B cell (primary cell): ENCODE measurements around the gene GNS. TPM values are rescaled to one million over a fixed set of nuclear protein-coding genes. Genes with fewer than 3 reads are reported as not detected.

Experiments used
- ATAC-seq: fragments of 200-7000 bp; cut with Tn5 transposase; one replicate; pipeline ENCODE4 v1.10.0; 2021; ENCODE audit warnings: low read depth, mild to moderate bottlenecking, moderate number of reproducible peaks, moderate library complexity
- CTCF ChIA-PET: fragments of 350-600 bp; sonication (Branson Sonifier 250); formaldehyde crosslinking; loops from one replicate; lab custom pipeline; 2021; ENCODE audit warnings: antibody characterized with exemption, inconsistent platforms; lab: Charles Lee
- POLR2A ChIA-PET: fragments of 350-600 bp; sonication (Branson Sonifier 250); formaldehyde crosslinking; loops from one replicate; lab custom pipeline; 2021; ENCODE audit warnings: antibody characterized with exemption; lab: Charles Lee
- DNase-seq: peaks from one replicate; pipeline ENCODE4 v3.0.0; 2013
- H2AFZ ChIP-seq: 2 replicates; pipeline ENCODE4 v1.6.1; 2012; ENCODE audit warnings: mild to moderate bottlenecking, low read depth, low read length; ENCODE audit not compliant: insufficient read depth, poor library complexity, severe bottlenecking
- H3K27ac ChIP-seq, 2 donors: 1 replicate in 1 of 2; 2 replicates in 1 of 2; pipeline ENCODE4 v1.5.1; 2012 to 2013; ENCODE audit warnings: low read length in 2 of 2, mild to moderate bottlenecking in 2 of 2, moderate library complexity in 1 of 2
- H3K27me3 ChIP-seq, 4 experiments: fragments of 200-600 bp in 1 of 4; sonication (generic) in 1 of 4; replicated peaks in 1 of 4; 1 replicate in 2 of 4; 2 replicates in 2 of 4; pipeline versions ENCODE4 v1.6.1 to v1.7.0; 2013 to 2016; ENCODE audit warnings: low read length in 3 of 4, mild to moderate bottlenecking in 2 of 4, mixed read lengths in 1 of 4, moderate library complexity in 1 of 4; ENCODE audit not compliant: insufficient read depth in 4 of 4, control insufficient read depth in 3 of 4; ENCODE audit errors: control extremely low read depth in 1 of 4
- H3K36me3 ChIP-seq, 2 experiments: replicated peaks in 1 of 2; 1 replicate in 1 of 2; 2 replicates in 1 of 2; pipeline versions ENCODE4 v1.6.1 to v1.7.1; 2013; ENCODE audit warnings: low read length in 1 of 2; ENCODE audit not compliant: insufficient read depth in 2 of 2, control insufficient read depth in 1 of 2; ENCODE audit errors: control extremely low read depth in 1 of 2, extremely low read depth in 1 of 2
- H3K4me1 ChIP-seq, 2 donors: fragments of 200-600 bp in 1 of 2; sonication (generic) in 1 of 2; 1 replicate in 1 of 2; 2 replicates in 1 of 2; pipeline versions ENCODE4 v1.5.1 to v1.6.1; 2013 to 2017; ENCODE audit warnings: low read length in 2 of 2; ENCODE audit not compliant: control insufficient read depth in 2 of 2, insufficient read depth in 2 of 2
- H3K4me2 ChIP-seq: replicated peaks from 2 replicates; pipeline ENCODE3; 2012; ENCODE audit warnings: mild to moderate bottlenecking, low read depth, low read length; ENCODE audit not compliant: poor library complexity, severe bottlenecking
- H3K4me3 ChIP-seq, 5 experiments: fragments of 200-600 bp in 1 of 5; sonication (generic) in 1 of 5; 1 replicate in 3 of 5; 2 replicates in 2 of 5; pipeline versions ENCODE4 v1.5.1 to v1.7.0; 2011 to 2016; ENCODE audit warnings: low read length in 4 of 5, mild to moderate bottlenecking in 4 of 5, low read depth in 2 of 5, control low read depth in 1 of 5, moderate library complexity in 1 of 5; ENCODE audit not compliant: insufficient read depth in 1 of 5; ENCODE audit errors: control extremely low read depth in 1 of 5, extremely low read depth in 1 of 5
- H3K79me2 ChIP-seq: fragments of 200-600 bp; sonication (generic); one replicate; pipeline ENCODE4 v1.6.0; 2016; ENCODE audit warnings: low read length; ENCODE audit not compliant: control insufficient read depth, insufficient read depth
- H3K9ac ChIP-seq: fragments of 200-600 bp; sonication (generic); 2 replicates; pipeline ENCODE4 v1.6.1; 2017; ENCODE audit warnings: mild to moderate bottlenecking, low read length, moderate library complexity
- H3K9me3 ChIP-seq, 3 donors: one replicate each; pipeline versions ENCODE4 v1.6.1 to v1.7.1; 2013; ENCODE audit warnings: low read length in 2 of 3; ENCODE audit not compliant: control insufficient read depth in 2 of 3, insufficient read depth in 1 of 3; ENCODE audit errors: control extremely low read depth in 1 of 3
- H4K20me1 ChIP-seq: 2 replicates; pipeline ENCODE4 v1.6.0; 2012; ENCODE audit warnings: mild to moderate bottlenecking, low read length; ENCODE audit not compliant: insufficient read depth, control insufficient read depth, poor library complexity, severe bottlenecking
- H3K27ac Mint-ChIP-seq: one replicate; pipeline ENCODE4 v1.8.0; 2021; ENCODE audit warnings: mixed read lengths
- H3K27me3 Mint-ChIP-seq: one replicate; pipeline ENCODE4 v1.8.0; 2021; ENCODE audit warnings: mixed read lengths
- H3K4me1 Mint-ChIP-seq: one replicate; pipeline ENCODE4 v1.8.0; 2021; ENCODE audit warnings: mixed read lengths
- H3K4me3 Mint-ChIP-seq: one replicate; pipeline ENCODE4 v1.8.0; 2021; ENCODE audit warnings: mixed read lengths
- H3K9me3 Mint-ChIP-seq: one replicate; pipeline ENCODE4 v1.8.0; 2022; ENCODE audit warnings: mixed read lengths; ENCODE audit not compliant: insufficient read depth
- EZH2 ChIP-seq: IDR thresholded peaks from 2 replicates; pipeline ENCODE4 v1.6.1; 2012; ENCODE audit warnings: borderline replicate concordance, low read depth, mild to moderate bottlenecking, moderate library complexity, low read length; ENCODE audit not compliant: insufficient read depth, poor library complexity, severe bottlenecking
- WGBS: methylation state at CpG from one replicate; pipeline ENCODE4 v1.1.5; 2013; ENCODE audit warnings: missing lambda C conversion rate; ENCODE audit not compliant: insufficient coverage; 5-methylcytosine and 5-hydroxymethylcytosine counted together
- intact Hi-C: fragments of 100-400 bp; cut with micrococcal nuclease; formaldehyde crosslinking; loops from one replicate; pipeline ENCODE4 v1.10.0; 2022
- polyA plus RNA-seq: library from polyadenylated mRNA; depleted of rRNA; stranded (reverse); fragments of >200 nt; gene quantifications from 2 replicates; pipeline ENCODE4 v1.2.3, GENCODE V29; 2012
- total RNA-seq, 2 donors: library from RNA; stranded (reverse); fragments of 120-200 nt in 1 of 2; gene quantifications; 1 replicate in 1 of 2; 2 replicates in 1 of 2; pipeline versions ENCODE4 v1.2.3 to v1.2.4, GENCODE V29; 2013 to 2022
- TF ChIP-seq, protein P1 (sequence below): fragments of 200-600 bp; IDR thresholded peaks from one replicate; pipeline ENCODE4 v1.8.0; 2022; ENCODE audit warnings: antibody characterized with exemption, mild to moderate bottlenecking

Gene GNS
- total and polyA plus RNA-seq, 2 donors (not counting 1 experiment from before 2014, with no cell fraction given): 7.0 to 26.7 TPM

DNA sequence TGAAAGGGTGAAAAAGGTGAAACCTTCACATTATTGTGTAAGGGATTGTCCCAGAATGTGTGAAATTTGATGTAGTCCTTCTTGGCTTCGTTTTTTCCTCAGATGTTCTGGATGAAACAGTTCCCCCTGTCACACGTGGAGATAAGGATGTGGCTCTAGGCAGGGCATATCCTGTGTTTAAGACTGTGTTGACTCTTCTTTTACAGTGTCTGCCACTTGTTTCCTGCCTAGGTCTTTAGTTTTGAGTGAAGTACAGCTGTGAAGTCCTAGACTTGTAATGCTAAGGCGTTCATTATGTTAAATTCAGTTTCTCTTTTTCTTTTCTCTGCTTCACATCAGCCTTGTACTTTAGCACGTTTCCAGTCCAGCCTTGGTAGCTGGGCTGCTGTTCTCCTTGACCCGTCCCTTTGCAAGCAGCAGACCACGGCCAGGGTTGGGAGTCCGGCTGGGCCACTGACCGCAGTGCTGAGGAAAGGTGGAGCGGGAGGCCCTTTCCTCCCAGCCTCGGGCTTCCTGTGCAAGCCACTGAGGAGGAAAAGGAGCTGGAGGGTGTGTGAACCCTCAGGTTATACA is 89.8 kb downstream of the GNS start:
- Histone ChIP-seq H3K4me1 (peaks cover 93 to 94% of the 10 kb centered on the region in 2 donors), H3K36me3 (no peaks in the 10 kb centered on the region), H3K4me2 (peak overlapping the region; percentile 83), H2AFZ (peak overlapping the region; percentile 30), H4K20me1 (peaks cover 17% of the 10 kb centered on the region), H3K9me3 (no peaks in the 10 kb centered on the region), H3K27ac (peak overlapping the region; percentile 78 to 87), H3K79me2 (peaks cover 91% of the 10 kb centered on the region), H3K4me3 (peak overlapping the region; percentile 31 to 62 (median 52)), H3K27me3 (no peaks in the 10 kb centered on the region), H3K9ac (peak overlapping the region; percentile 67)
- WGBS: 0% methylated on average over 5 of the region's 10 CpGs
- Mint-ChIP-seq H3K27me3 (no peaks in the 10 kb centered on the region), H3K4me3 (peak overlapping the region; percentile 89), H3K9me3 (no peaks in the 10 kb centered on the region), H3K4me1 (peaks cover 91% of the 10 kb centered on the region), H3K27ac (peak overlapping the region; percentile 83)
- no peak for TF ChIP-seq EZH2
- TF ChIP-seq, protein P1, sequence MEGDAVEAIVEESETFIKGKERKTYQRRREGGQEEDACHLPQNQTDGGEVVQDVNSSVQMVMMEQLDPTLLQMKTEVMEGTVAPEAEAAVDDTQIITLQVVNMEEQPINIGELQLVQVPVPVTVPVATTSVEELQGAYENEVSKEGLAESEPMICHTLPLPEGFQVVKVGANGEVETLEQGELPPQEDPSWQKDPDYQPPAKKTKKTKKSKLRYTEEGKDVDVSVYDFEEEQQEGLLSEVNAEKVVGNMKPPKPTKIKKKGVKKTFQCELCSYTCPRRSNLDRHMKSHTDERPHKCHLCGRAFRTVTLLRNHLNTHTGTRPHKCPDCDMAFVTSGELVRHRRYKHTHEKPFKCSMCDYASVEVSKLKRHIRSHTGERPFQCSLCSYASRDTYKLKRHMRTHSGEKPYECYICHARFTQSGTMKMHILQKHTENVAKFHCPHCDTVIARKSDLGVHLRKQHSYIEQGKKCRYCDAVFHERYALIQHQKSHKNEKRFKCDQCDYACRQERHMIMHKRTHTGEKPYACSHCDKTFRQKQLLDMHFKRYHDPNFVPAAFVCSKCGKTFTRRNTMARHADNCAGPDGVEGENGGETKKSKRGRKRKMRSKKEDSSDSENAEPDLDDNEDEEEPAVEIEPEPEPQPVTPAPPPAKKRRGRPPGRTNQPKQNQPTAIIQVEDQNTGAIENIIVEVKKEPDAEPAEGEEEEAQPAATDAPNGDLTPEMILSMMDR: no peak
- intact Hi-C loops: loop anchor here (1.0 to 5.0 kb wide), 3 partner anchors 8 to 61 kb away; no protein-coding TSS in a partner anchor
- DNase-seq (peak; percentile 67), ATAC-seq (peak; percentile 73)
- CTCF ChIA-PET: interaction anchor here (0.6 to 4.0 kb wide), 15 partner anchors 9 to 127 kb away, joined by 3 to 19 read pairs (median 4); partner anchors contain the start of gene RASSF3
- POLR2A ChIA-PET: interaction anchor here (0.5 to 2.2 kb wide), 8 partner anchors 9 to 60 kb away, joined by 3 to 14 read pairs (median 5); no protein-coding TSS in a partner anchor

- 86% methylated on average over 1 of the region's 2 CpGs for WGBS
- POLR2A ChIA-PET: interaction anchor here (0.6 to 1.6 kb wide), 5 partner anchors 11 to 1567 kb away, joined by 3 to 7 read pairs (median 4); no protein-coding TSS in a partner anchor
- H2AFZ ChIP-seq: no peak overlapping the region
- TF ChIP-seq, protein P1: no peak
- no peak for TF ChIP-seq EZH2
- H3K4me3 ChIP-seq: no peak overlapping the region
- peak overlapping the region; percentile 56 to 87 for H3K27ac ChIP-seq
- Mint-ChIP-seq H3K4me1 (peaks cover 85% of the 10 kb centered on the region), H3K27ac (peak overlapping the region; percentile 72), H3K4me3 (peak overlapping the region; percentile 59), H3K27me3 (no peaks in the 10 kb centered on the region), H3K9me3 (no peaks in the 10 kb centered on the region)
- peaks cover 78 to 80% of the 10 kb centered on the region in 2 donors for H3K4me1 ChIP-seq
- no peak for DNase-seq
- CTCF ChIA-PET: interaction anchor here (1.2 to 4.0 kb wide), 3 partner anchors 12 to 42 kb away, joined by 3 to 19 read pairs (median 6); no protein-coding TSS in a partner anchor
- H3K79me2 ChIP-seq: peaks cover 90% of the 10 kb centered on the region
- intact Hi-C loops: loop anchor here (2.0 to 5.0 kb wide), 2 partner anchors 40 to 59 kb away; no protein-coding TSS in a partner anchor
- H3K4me2 ChIP-seq: peak overlapping the region; percentile 56
- H3K9me3 ChIP-seq: no peaks in the 10 kb centered on the region
- H3K36me3 ChIP-seq: no peaks in the 10 kb centered on the region
- no peak overlapping the region for H3K9ac ChIP-seq
- no peak for ATAC-seq
- no peaks in the 10 kb centered on the region for H3K27me3 ChIP-seq
- peaks cover 17% of the 10 kb centered on the region for H4K20me1 ChIP-seq
Observed at GRCh38 chr12:64667793-64668192, 91.4 kb downstream of the GNS start.
